GM23338 (cell line): ENCODE results near the gene USP7. TPM values are rescaled to one million over a fixed set of nuclear protein-coding genes. Genes with fewer than 3 reads are reported as not detected.

ENCODE experiments used
- ATAC-seq: fragments of 200-7000 bp; cut with Tn5 transposase; 3 replicates; pipeline ENCODE4 v1.9.1; 2020
- DNase-seq: peaks from one replicate; pipeline ENCODE4 v3.0.0-alpha.2; 2015; ENCODE audit warnings: low spot score
- H2AFZ ChIP-seq: fragments of 200-600 bp; sonication (generic); 2 replicates; pipeline ENCODE4 v1.8.0; 2016; ENCODE audit warnings: antibody characterized with exemption, mild to moderate bottlenecking, moderate library complexity
- H3F3A ChIP-seq: fragments of 200-600 bp; sonication (generic); replicated peaks from 2 replicates; pipeline ENCODE4 v1.8.0; 2017; ENCODE audit warnings: antibody characterized with exemption, mixed run types, low read depth
- H3K27ac ChIP-seq: fragments of 200-600 bp; sonication (generic); 2 replicates; pipeline ENCODE4 v1.6.1; 2016; ENCODE audit warnings: low read depth
- H3K27me3 ChIP-seq: fragments of 200-600 bp; sonication (generic); 2 replicates; pipeline ENCODE4 v1.8.0; 2016; ENCODE audit warnings: mild to moderate bottlenecking, mixed run types, moderate library complexity; ENCODE audit not compliant: insufficient read depth
- H3K36me3 ChIP-seq: fragments of 200-600 bp; sonication (generic); 2 replicates; pipeline ENCODE4 v1.8.0; 2016; ENCODE audit warnings: mild to moderate bottlenecking; ENCODE audit not compliant: insufficient read depth
- H3K4me1 ChIP-seq: fragments of 200-600 bp; sonication (generic); 2 replicates; pipeline ENCODE4 v1.8.0; 2016; ENCODE audit warnings: mild to moderate bottlenecking, moderate library complexity; ENCODE audit not compliant: insufficient read depth
- H3K4me2 ChIP-seq: fragments of 200-600 bp; sonication (generic); 2 replicates; pipeline ENCODE4 v1.7.1; 2017; ENCODE audit warnings: mixed run types
- H3K4me3 ChIP-seq: fragments of 200-600 bp; sonication (generic); 2 replicates; pipeline ENCODE4 v1.6.1; 2016; ENCODE audit warnings: mixed run types
- H3K79me2 ChIP-seq: fragments of 200-600 bp; sonication (generic); replicated peaks from 2 replicates; pipeline ENCODE4 v1.8.0; 2017; ENCODE audit warnings: mild to moderate bottlenecking; ENCODE audit not compliant: insufficient read depth
- H3K9me2 ChIP-seq: fragments of 200-600 bp; sonication (generic); 2 replicates; pipeline ENCODE4 v1.8.0; 2017; ENCODE audit not compliant: insufficient read depth
- H4K20me1 ChIP-seq: fragments of 200-600 bp; sonication (generic); replicated peaks from 2 replicates; pipeline ENCODE4 v1.8.0; 2017; ENCODE audit warnings: mild to moderate bottlenecking; ENCODE audit not compliant: insufficient read depth
- H3K27ac Mint-ChIP-seq: 2 replicates; pipeline ENCODE4 v1.8.0; 2020; ENCODE audit warnings: inconsistent platforms, mild to moderate bottlenecking, moderate library complexity, mixed read lengths
- H3K27me3 Mint-ChIP-seq: 3 replicates; pipeline ENCODE4 v1.8.0; 2022; ENCODE audit warnings: low read depth, mild to moderate bottlenecking, moderate library complexity, mixed read lengths, inconsistent platforms; ENCODE audit not compliant: insufficient read depth, poor library complexity
- H3K36me3 Mint-ChIP-seq: 3 replicates; pipeline ENCODE4 v1.8.0; 2021; ENCODE audit warnings: low read depth, mild to moderate bottlenecking, inconsistent platforms, moderate library complexity, mixed read lengths
- H3K4me1 Mint-ChIP-seq: 3 replicates; pipeline ENCODE4 v1.8.0; 2020; ENCODE audit warnings: mild to moderate bottlenecking, inconsistent platforms, mixed read lengths
- H3K4me3 Mint-ChIP-seq: 3 replicates; pipeline ENCODE4 v1.8.0; 2021; ENCODE audit warnings: moderate library complexity, mild to moderate bottlenecking, inconsistent platforms, mixed read lengths
- H3K9me3 Mint-ChIP-seq: 3 replicates; pipeline ENCODE4 v1.8.0; 2020; ENCODE audit warnings: moderate library complexity, mild to moderate bottlenecking, inconsistent platforms, mixed read lengths
- CREB1 ChIP-seq: fragments of 250-450 bp; sonication (Bioruptor Pico); IDR thresholded peaks from 2 replicates; pipeline ENCODE4 v1.5.0; 2020; ENCODE audit warnings: low read depth, mild to moderate bottlenecking, moderate library complexity
- EZH2 ChIP-seq: fragments of 200-600 bp; sonication (generic); IDR thresholded peaks from one replicate; pipeline ENCODE4 v1.8.0; 2017; ENCODE audit warnings: antibody characterized with exemption, mild to moderate bottlenecking, low read depth; ENCODE audit not compliant: unreplicated experiment
- EZH2phosphoT487 ChIP-seq: fragments of 200-600 bp; sonication (generic); IDR thresholded peaks from one replicate; pipeline ENCODE4 v1.8.1; 2018; ENCODE audit warnings: antibody characterized with exemption; ENCODE audit not compliant: unreplicated experiment
- JUNB ChIP-seq: IDR thresholded peaks from one replicate; pipeline ENCODE4 v1.6.1; 2016; ENCODE audit warnings: antibody characterized with exemption; ENCODE audit not compliant: unreplicated experiment
- NANOG ChIP-seq: IDR thresholded peaks from 2 replicates; pipeline ENCODE4 v1.6.1; 2016; ENCODE audit warnings: antibody characterized with exemption, borderline replicate concordance
- STAT1 ChIP-seq: IDR thresholded peaks from one replicate; pipeline ENCODE4 v1.6.1; 2016; ENCODE audit warnings: antibody characterized with exemption; ENCODE audit not compliant: unreplicated experiment
- ZNF114 ChIP-seq: fragments of 250-450 bp; sonication (Bioruptor Pico); IDR thresholded peaks from 2 replicates; pipeline ENCODE4 v1.5.0; 2020; ENCODE audit warnings: mild to moderate bottlenecking, moderate library complexity
- polyA plus RNA-seq: library from polyadenylated mRNA; unstranded; fragments of >200 nt; fragmentation: Nextera tagmentation; extraction: Ambion mirVana; gene quantifications from 2 replicates; pipeline ENCODE4 v1.2.1, GENCODE V29; 2016
- total RNA-seq: library from RNA; depleted of rRNA; stranded (reverse); fragments of >200 nt; shearing (Covaris generic); gene quantifications from 2 replicates; pipeline ENCODE4 v1.2.3, GENCODE V29; 2014
- TF ChIP-seq, protein P1 (sequence below): IDR thresholded peaks from one replicate; pipeline ENCODE4 v1.6.1; 2018; ENCODE audit warnings: antibody characterized with exemption; ENCODE audit not compliant: unreplicated experiment
- TF ChIP-seq, protein P2 (sequence below): fragments of 250-450 bp; sonication (Bioruptor Pico); IDR thresholded peaks from 2 replicates; pipeline ENCODE4 v1.5.0; 2020; ENCODE audit warnings: mild to moderate bottlenecking, moderate library complexity
- TF ChIP-seq, protein P3 (sequence below), 2 experiments: fragments of 200-600 bp in 1 of 2; sonication (generic) in 1 of 2; conservative IDR thresholded peaks; 2 replicates each; pipeline versions ENCODE4 v1.5.1 to v1.6.1; 2016 to 2017; ENCODE audit warnings: antibody characterized with exemption in 2 of 2, low read depth in 2 of 2, mild to moderate bottlenecking in 2 of 2, moderate library complexity in 1 of 2

The USP7 gene
- total and polyA plus RNA-seq, 2 experiments from 2014 or later: 42.3 to 130 TPM

DNA sequence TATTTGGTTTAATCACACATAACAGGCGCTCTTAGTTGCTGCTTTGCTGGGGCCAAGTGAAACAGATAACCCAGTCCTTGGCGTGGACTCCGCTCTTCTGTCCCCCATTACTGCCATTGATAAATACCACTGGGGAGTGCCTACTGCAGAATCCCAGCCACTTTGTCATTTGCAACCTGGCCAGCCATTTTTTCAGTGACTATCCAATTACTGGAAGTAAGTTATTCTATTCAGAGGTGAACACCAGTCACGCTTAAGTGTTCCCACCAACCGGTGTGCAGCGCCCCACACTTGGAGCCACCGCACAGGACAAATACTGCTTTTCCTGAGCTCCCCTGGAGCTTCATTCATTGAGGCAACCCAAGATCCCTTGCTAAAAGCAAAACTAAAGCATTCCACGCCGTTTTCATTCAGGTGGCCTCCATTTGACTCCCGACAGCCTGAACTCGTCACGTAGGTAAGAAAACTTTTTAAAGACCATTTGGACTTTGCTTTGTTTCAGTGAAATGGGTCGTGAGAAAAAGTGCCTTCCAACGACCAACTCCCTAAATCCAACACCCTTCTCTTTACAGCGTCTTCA lies 1.8 kb downstream of the USP7 start:
- Histone ChIP-seq H3K9me2 (no peaks in the 10 kb centered on the region), H3K79me2 (peaks cover 60% of the 10 kb centered on the region), H3K4me2 (peak overlapping the region; percentile 100), H3K4me3 (peak overlapping the region; percentile 94), H3F3A (peaks cover 19% of the 10 kb centered on the region), H3K27me3 (peaks cover 19% of the 10 kb centered on the region), H3K4me1 (peaks cover 67% of the 10 kb centered on the region), H3K27ac (peak overlapping the region; percentile 63; the same call in 1 of the 2 replicates), H3K36me3 (no peaks in the 10 kb centered on the region), H4K20me1 (peaks cover 41% of the 10 kb centered on the region), H2AFZ (no peak overlapping the region)
- Mint-ChIP-seq H3K4me3 (peak overlapping the region; percentile 91), H3K27ac (peak overlapping the region; percentile 85), H3K4me1 (peaks cover 68% of the 10 kb centered on the region), H3K27me3 (peaks cover 28% of the 10 kb centered on the region), H3K9me3 (peaks cover 5% of the 10 kb centered on the region; the same call in 2 of the 3 replicates), H3K36me3 (peaks cover 7% of the 10 kb centered on the region; the same call in 2 of the 3 replicates)
- no peak for DNase-seq
- TF ChIP-seq JUNB: no peak
- TF ChIP-seq, protein P1, sequence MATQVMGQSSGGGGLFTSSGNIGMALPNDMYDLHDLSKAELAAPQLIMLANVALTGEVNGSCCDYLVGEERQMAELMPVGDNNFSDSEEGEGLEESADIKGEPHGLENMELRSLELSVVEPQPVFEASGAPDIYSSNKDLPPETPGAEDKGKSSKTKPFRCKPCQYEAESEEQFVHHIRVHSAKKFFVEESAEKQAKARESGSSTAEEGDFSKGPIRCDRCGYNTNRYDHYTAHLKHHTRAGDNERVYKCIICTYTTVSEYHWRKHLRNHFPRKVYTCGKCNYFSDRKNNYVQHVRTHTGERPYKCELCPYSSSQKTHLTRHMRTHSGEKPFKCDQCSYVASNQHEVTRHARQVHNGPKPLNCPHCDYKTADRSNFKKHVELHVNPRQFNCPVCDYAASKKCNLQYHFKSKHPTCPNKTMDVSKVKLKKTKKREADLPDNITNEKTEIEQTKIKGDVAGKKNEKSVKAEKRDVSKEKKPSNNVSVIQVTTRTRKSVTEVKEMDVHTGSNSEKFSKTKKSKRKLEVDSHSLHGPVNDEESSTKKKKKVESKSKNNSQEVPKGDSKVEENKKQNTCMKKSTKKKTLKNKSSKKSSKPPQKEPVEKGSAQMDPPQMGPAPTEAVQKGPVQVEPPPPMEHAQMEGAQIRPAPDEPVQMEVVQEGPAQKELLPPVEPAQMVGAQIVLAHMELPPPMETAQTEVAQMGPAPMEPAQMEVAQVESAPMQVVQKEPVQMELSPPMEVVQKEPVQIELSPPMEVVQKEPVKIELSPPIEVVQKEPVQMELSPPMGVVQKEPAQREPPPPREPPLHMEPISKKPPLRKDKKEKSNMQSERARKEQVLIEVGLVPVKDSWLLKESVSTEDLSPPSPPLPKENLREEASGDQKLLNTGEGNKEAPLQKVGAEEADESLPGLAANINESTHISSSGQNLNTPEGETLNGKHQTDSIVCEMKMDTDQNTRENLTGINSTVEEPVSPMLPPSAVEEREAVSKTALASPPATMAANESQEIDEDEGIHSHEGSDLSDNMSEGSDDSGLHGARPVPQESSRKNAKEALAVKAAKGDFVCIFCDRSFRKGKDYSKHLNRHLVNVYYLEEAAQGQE: no peak
- no peak for ATAC-seq

DNA sequence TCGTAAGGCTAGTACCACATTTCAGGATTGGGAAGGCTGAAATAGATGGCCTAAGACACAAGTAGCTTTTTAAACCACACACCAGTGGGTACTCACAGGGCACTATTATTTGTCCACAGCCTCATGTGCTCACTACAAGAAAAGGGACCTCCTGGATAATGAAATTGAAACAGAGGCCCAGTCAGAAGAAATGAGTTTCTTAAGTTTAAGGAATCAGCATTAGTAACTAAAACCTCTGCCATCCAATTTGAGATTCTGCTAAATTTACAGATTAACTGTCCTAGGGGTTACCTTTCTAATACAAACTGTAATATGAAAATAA lies 3.0 kb downstream of the USP7 start:
- Histone ChIP-seq H3K4me1 (peaks cover 71% of the 10 kb centered on the region), H3F3A (peaks cover 17% of the 10 kb centered on the region), H3K79me2 (peaks cover 71% of the 10 kb centered on the region), H3K36me3 (no peaks in the 10 kb centered on the region), H3K4me2 (peak overlapping the region; percentile 100), H3K4me3 (peak overlapping the region; percentile 94), H3K9me2 (no peaks in the 10 kb centered on the region), H2AFZ (no peak overlapping the region), H3K27me3 (peaks cover 19% of the 10 kb centered on the region), H4K20me1 (peaks cover 52% of the 10 kb centered on the region), H3K27ac (peak overlapping the region; percentile 50; the same call in 1 of the 2 replicates)
- TF ChIP-seq EZH2phosphoT487: no peak
- TF ChIP-seq EZH2: no peak
- TF ChIP-seq NANOG: no peak
- TF ChIP-seq, protein P2, sequence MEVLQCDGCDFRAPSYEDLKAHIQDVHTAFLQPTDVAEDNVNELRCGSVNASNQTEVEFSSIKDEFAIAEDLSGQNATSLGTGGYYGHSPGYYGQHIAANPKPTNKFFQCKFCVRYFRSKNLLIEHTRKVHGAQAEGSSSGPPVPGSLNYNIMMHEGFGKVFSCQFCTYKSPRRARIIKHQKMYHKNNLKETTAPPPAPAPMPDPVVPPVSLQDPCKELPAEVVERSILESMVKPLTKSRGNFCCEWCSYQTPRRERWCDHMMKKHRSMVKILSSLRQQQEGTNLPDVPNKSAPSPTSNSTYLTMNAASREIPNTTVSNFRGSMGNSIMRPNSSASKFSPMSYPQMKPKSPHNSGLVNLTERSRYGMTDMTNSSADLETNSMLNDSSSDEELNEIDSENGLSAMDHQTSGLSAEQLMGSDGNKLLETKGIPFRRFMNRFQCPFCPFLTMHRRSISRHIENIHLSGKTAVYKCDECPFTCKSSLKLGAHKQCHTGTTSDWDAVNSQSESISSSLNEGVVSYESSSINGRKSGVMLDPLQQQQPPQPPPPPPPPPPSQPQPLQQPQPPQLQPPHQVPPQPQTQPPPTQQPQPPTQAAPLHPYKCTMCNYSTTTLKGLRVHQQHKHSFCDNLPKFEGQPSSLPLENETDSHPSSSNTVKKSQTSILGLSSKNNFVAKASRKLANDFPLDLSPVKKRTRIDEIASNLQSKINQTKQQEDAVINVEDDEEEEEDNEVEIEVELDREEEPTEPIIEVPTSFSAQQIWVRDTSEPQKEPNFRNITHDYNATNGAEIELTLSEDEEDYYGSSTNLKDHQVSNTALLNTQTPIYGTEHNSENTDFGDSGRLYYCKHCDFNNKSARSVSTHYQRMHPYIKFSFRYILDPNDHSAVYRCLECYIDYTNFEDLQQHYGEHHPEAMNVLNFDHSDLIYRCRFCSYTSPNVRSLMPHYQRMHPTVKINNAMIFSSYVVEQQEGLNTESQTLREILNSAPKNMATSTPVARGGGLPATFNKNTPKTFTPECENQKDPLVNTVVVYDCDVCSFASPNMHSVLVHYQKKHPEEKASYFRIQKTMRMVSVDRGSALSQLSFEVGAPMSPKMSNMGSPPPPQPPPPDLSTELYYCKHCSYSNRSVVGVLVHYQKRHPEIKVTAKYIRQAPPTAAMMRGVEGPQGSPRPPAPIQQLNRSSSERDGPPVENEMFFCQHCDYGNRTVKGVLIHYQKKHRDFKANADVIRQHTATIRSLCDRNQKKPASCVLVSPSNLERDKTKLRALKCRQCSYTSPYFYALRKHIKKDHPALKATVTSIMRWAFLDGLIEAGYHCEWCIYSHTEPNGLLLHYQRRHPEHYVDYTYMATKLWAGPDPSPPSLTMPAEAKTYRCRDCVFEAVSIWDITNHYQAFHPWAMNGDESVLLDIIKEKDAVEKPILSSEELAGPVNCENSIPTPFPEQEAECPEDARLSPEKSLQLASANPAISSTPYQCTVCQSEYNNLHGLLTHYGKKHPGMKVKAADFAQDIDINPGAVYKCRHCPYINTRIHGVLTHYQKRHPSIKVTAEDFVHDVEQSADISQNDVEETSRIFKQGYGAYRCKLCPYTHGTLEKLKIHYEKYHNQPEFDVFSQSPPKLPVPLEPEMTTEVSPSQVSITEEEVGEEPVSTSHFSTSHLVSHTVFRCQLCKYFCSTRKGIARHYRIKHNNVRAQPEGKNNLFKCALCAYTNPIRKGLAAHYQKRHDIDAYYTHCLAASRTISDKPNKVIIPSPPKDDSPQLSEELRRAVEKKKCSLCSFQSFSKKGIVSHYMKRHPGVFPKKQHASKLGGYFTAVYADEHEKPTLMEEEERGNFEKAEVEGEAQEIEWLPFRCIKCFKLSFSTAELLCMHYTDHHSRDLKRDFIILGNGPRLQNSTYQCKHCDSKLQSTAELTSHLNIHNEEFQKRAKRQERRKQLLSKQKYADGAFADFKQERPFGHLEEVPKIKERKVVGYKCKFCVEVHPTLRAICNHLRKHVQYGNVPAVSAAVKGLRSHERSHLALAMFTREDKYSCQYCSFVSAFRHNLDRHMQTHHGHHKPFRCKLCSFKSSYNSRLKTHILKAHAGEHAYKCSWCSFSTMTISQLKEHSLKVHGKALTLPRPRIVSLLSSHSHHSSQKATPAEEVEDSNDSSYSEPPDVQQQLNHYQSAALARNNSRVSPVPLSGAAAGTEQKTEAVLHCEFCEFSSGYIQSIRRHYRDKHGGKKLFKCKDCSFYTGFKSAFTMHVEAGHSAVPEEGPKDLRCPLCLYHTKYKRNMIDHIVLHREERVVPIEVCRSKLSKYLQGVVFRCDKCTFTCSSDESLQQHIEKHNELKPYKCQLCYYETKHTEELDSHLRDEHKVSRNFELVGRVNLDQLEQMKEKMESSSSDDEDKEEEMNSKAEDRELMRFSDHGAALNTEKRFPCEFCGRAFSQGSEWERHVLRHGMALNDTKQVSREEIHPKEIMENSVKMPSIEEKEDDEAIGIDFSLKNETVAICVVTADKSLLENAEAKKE (CRISPR knock-in tag): no peak
- no peak for TF ChIP-seq STAT1
- no peak for TF ChIP-seq ZNF114 (CRISPR knock-in tag)
- no peak for TF ChIP-seq JUNB
- TF ChIP-seq CREB1 (CRISPR knock-in tag): no peak
- TF ChIP-seq, protein P3, sequence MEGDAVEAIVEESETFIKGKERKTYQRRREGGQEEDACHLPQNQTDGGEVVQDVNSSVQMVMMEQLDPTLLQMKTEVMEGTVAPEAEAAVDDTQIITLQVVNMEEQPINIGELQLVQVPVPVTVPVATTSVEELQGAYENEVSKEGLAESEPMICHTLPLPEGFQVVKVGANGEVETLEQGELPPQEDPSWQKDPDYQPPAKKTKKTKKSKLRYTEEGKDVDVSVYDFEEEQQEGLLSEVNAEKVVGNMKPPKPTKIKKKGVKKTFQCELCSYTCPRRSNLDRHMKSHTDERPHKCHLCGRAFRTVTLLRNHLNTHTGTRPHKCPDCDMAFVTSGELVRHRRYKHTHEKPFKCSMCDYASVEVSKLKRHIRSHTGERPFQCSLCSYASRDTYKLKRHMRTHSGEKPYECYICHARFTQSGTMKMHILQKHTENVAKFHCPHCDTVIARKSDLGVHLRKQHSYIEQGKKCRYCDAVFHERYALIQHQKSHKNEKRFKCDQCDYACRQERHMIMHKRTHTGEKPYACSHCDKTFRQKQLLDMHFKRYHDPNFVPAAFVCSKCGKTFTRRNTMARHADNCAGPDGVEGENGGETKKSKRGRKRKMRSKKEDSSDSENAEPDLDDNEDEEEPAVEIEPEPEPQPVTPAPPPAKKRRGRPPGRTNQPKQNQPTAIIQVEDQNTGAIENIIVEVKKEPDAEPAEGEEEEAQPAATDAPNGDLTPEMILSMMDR (conservative IDR thresholded peaks at IDR 0.05; ENCODE audit: low read depth in 2 of 2): no peak
- H3K27ac Mint-ChIP-seq: no peak overlapping the region
- peaks cover 5% of the 10 kb centered on the region; the same call in 2 of the 3 replicates for H3K9me3 Mint-ChIP-seq
- peaks cover 69% of the 10 kb centered on the region for H3K4me1 Mint-ChIP-seq
- peak overlapping the region; percentile 91 for H3K4me3 Mint-ChIP-seq
- no peak for DNase-seq
- H3K36me3 Mint-ChIP-seq: peaks cover 7% of the 10 kb centered on the region; the same call in 2 of the 3 replicates
- no peak for ATAC-seq
- H3K27me3 Mint-ChIP-seq: peaks cover 31% of the 10 kb centered on the region
